NCI-H2029 treated with DMSO at 0.1 percent for 48 hours (cell line): ENCODE data around the gene EEF1A2.

Experiments used
- DNase-seq: peaks from one replicate; lab custom pipeline; 2025; lab: John Stamatoyannopoulos, UW

EEF1A2 gene

DNA sequence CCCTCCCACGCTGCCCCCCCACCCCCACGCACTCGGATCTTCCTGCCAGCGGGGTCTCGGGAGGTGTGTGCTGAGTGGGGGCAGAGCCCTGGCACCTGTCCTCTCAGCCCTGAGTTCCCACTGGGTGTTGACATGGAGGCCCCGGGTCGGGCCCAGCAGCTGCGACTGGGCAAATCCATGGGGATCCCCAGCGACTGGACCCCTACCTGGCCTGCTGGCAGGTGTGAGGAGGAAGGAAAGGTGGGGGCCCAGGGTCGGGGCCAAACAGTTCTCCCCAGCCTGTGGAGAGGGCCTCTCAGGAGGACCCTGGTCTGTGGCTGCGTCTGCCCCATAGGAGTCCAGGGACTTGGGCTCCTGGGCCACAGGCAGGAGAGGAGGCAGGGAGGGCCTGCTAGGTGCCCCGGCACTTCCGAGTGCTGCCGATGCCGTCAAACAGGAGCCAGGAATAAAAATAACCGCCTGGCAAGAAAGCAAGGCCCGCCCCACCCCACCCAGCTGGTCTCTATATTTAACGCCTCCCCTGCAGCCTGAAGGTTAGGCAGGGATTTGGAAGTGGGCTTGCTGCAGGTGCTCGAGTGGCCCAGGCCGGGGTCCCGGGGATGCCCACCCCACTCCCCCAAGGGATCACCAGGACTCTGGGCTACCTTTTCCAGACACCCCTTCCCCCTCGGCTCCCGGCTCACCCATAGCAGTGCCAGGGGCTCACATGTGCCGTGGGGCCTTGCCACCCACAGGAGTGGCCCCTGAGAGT, 1.4 kb upstream of the EEF1A2 start:
- DNase-seq: no peak

DNA sequence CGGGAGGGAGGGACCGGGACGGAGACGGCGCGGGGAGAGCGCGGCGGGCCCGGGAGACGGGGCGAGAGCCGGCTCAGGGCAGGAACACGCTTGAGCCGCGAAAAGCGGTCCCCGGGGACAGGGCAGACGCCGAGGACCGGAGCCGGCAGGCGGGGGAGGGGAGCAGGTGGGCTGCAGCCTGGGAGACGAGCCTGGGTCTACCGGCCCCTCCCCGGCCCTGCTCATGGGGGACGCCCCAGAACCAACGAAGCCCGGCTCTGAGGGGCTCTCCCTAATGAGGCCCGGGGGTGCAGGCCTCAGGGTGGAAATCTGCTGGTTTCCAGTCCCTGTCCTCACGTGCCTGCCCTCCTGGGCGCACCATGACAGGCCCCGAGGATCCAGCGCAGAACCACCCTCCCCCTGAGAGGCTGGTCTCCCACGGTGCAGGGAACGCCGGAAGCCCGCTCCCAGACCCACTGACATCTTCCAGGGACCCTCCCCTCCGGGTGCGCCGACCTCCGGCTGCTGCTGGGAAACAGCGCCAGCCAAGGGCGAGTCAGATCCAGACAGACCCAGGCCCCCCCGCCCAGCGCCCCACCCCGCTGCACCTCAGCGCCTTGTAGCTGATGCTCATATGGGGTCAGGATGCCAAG, 571 bp upstream of the EEF1A2 start:
- no peak for DNase-seq

DNA sequence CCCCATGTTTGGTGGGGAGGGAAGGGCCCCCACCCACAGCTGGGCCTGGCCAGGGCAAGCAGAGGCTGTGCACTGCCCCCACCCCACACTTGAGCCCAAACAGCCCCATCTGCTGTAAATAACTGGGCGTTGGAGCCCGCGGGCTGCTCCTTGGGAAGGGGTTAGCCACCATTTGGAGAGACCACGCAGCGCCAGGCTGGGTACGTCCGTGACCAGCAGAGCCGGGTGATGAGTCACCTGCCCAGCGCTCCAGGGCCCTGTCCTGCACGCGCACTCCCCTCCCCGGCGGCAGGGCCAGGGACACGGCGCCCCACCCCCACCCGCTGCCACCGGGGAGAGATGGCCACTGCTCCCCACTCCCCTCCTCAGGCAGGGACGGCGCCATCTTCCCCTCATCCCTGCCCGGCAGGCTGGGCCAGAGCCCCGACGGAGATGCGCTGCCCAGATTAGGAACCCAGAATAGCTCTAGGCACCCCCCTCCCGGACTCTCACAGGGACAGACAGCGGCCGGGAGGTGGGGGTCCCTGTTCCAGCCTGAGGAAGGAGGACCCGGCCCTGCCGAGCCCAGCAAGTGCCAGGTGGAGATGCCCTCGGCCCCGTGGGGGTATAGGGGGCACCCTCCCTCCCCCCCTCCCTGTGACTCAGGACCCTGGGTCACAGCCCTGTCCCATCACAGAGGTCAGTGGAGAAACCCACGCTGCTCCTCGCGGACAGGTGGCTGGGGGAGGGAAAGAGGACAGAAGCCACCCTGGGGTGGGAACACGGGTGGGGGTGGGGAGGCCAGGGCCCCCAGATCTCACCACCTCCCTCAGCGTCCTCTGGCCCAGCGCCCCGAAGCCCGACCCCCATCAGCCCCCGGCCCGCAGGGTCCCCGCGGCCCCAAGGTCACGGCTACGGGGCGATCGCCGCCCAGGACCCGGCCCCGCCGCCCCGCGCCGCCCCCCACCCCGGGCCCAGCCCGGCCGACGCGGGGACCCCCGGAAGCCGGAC, 642 bp downstream of the EEF1A2 start:
- no peak for DNase-seq

DNA sequence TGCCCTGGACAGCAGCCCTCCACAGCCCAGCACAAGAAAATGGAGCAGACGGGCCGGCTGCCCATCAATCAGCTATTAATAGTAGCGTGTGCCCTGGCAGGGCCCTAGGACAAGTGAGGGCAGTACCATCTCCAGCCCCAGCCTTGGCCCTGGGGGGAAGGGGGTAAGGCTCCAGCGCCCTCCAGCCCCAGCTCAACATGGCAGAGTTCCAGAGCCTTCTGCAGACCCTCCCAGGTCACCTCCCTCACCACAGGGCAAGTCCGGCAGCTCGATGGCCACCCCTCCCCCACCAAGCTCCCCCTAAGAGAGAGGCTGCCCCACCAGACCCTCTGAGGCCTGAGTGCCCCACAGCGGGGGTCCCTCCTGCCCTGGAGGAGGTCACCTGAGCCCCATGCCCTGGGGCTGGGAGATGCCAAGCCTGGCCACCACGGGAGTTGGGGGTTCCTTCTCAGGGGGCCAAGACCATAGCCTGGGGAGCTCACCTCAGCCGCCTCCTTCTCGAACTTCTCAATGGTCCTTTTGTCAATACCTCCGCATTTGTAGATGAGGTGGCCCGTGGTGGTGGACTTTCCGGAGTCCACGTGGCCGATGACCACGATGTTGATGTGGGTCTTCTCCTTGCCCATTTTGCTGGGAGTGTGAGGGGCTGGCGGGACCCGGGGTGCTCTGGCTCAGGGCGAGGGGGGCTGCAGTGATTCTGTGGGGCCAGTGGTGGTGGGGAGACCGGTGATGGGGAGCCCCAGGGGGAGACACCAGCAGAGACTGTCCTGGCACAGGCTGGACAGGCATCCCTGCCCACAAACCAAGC, 1.5 kb downstream of the EEF1A2 start:
- no peak for DNase-seq

DNA sequence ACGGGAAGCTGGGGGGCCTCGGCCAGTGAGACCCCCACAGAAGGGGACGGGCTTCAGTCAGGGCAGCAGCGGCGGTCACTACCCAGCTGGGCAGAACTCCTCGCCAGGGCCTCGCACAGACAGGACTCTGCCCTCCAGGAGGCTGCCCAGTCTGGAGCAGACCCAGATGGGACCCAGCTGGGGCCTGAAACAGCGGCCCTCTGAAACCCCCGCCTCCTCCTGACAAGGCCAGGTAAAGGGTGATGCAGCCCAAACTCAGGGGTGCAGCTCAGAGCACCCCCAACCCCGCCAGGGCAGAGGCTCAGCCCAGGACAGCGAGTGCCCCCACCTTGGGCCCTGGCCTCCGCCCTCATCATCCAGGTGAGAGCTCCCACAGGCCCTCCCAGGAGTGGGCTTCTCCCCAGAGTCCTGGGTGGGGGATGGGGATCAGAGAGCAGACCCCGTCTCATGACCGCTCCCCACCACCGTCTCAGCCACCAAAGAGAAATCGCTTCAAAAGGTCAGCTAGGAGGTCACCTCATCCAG, 2.2 kb downstream of the EEF1A2 start:
- DNase-seq: no peak

DNA sequence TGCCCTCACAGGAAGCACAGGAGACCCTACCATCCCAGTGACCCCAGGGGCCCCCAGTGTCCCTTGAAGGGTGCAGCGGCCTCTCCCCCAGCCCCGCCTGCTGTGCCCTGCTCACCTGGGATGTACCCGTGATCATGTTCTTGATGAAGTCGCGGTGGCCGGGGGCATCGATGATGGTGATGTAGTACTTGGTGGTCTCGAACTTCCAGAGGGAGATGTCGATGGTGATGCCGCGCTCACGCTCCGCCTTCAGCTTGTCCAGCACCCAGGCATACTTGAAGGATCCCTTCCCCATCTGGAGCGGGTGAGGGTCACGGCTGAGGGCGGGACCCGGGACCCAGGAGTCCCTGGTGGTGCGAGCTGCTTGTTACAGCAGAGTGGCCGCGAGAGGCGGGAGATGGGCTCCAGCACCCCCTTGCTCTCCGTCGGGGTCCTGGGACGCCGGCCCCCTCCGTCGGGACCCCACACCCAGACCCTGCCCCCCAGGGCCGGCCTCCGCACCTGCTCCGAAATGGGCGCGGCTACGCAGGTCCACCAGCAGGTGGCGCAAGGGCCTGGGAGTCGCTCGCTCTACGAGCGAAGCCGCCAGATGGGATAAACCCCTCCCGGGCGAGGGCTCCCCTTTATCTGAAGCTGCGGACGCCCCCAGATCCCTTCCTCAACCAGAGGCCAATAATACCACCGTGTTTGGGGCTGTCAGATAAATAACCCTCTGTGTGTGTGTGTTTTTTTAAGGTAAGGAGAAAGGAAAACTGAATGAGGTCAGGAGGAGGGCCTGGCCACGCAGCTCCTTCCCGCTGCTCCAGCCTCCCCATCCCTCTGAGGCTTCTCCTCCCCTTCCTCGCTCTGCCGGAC, 2.9 kb downstream of the EEF1A2 start:
- DNase-seq: no peak

DNA sequence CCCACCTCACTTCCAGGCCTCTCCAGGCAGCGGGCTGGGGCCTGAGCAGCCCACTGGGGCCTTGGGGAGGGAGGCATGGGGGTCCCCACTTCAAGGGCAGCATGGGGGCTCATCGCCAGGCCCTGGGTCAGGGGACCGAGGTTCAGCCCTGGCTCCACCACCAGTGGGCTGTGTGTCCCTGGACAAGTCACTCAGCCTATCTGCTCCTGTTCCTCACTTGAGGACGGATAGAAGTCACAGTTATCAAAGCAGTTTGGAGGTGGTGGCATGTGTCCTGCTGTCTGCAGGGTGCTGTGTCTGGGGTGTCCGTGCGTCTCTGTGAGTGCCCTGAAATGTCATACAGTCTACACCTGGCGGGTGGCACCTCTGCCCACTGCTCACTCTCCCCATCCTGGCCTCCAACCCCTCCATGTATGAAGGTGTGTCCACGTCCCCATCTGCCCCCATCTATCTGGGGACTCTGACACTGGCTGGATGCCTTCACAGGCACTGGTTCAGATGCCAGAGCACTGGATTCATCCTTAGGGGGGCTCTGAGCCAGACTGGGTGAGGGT, 3.6 kb downstream of the EEF1A2 start:
- DNase-seq: no peak

DNA sequence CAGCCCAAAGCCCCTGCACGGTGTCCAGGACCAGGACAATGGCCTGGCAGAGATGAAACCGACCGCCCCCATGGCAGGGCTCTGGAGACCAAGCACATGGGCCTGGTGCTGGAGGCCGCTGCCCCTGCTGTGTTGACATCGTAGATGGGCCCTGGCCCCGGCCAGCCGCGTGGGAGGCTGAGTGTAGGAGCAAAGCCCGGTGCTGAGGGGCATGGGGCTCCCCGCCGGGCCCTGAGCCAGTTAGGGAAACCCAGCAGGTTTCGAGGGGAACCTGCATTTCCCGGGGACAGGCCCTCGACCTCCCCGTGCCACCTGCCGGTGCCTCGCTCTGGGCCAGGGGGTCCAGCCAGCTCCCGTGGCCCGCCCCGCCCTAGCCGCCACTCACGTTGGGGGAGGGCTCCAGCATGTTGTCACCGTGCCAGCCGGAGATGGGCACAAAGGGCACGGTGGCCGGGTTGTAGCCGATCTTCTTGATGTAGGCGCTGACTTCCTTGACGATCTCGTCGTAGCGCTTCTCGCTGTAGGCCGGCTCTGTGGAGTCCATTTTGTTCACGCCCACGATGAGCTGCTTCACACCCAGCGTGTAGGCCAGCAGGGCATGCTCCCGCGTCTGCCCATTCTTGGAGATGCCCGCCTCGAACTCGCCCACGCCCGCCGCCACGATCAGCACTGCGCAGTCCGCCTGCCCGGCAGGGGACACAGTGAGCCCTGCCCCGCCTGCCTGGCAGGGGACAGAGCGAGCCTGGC, 4.3 kb downstream of the EEF1A2 start:
- DNase-seq: no peak

DNA sequence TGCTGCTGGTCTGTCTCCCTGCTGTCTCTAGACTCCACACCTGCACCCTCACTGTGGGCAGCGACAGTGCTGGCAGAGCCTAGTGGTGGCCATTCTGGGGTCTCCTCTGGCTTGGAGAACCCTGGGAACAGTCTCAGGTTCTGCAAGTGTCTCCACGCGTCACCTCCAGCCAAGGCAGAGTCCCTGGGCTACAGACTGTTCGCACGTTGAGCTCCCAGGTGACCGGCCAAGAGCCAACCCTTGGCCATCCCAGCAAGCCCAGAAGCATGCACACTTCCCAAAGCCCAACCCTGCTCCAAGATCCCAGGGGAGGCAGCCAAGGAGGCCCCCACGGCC, 4.8 kb downstream of the EEF1A2 start:
- no peak for DNase-seq

DNA sequence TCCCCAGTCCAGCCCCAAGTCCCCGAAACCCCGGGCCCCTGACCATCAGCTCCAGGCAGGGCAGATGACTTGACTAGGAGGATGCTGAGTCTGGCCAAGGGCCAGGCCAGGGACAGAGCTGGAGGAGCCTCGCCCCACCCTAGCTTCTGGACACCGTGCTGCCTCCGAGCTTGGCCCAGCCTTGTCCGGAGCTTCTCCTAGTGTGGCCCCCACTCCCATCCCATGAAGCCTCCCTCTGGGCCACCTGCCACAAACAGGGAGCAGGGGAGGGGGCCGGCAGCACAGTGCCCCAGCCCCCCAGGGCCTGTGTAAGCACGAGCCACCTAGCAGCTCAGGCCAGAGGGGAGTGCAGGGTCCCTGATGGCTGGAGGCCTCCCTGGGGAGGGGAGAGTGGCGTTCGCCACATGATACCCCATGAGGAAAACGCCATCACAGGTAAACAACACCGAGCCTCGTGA, 5.3 kb downstream of the EEF1A2 start:
- no peak for DNase-seq

DNA sequence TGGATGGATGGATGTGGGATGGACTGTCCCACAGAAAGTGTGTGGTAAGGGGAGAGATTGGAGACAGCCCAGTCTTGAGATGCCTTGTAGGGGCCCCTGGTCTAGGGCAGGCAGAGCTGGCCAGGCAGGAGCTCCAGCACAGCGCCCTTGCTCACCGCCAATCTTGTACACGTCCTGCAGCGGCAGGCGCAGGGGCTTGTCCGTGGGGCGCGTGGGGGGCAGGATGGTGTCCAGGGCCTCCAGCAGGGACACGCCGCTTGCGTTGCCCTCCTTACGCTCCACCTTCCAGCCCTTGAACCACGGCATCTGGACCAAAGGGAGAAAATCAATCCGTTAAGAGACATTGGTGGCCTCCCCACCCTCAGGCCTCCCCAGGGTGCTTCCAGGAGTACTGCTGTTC, 5.9 kb downstream of the EEF1A2 start:
- no peak for DNase-seq

DNA sequence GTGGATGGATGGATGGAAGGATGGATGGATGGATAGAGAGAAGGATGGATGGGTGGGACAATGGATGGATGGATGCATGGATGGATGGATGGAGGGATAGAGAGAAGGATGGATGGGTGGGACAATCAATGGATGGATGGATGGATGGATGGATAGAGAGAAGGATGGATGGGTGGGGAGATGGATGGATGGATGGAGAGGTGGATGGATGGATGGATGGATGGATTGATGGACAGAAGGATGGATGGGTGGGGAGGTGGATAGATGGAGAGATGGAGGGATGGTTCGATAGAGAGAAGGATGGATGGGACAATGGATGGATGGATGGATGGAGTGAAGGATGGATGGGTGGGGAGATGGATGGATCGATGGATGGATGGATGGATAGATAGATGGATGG, 6.4 kb downstream of the EEF1A2 start:
- DNase-seq: no peak

DNA sequence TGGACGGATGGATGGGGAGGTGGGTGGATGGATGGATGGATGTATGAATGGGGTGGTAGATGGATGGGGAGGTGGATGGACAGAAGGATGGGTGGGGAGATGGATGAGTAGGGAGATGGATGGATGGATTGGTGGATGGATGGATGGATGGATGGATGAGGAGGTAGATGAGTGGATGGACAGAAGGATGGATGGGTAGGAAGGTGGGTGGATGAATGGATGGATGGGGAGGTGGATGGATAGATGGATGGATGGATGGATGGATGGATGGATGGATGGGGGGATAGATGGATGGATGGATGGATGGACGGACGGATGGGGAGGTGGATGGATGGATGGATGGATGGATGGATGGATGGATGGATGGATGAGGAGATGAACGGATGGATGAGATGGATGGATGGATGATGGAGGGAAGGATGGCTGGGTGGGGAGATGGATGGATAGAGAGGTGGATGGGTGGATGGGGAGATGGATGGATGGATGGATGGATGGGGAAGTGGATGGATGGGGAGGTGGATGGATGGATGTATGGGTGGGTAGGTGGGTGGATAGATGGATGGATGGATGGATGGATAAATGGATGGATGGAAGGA, 7.2 kb downstream of the EEF1A2 start:
- no peak for DNase-seq

DNA sequence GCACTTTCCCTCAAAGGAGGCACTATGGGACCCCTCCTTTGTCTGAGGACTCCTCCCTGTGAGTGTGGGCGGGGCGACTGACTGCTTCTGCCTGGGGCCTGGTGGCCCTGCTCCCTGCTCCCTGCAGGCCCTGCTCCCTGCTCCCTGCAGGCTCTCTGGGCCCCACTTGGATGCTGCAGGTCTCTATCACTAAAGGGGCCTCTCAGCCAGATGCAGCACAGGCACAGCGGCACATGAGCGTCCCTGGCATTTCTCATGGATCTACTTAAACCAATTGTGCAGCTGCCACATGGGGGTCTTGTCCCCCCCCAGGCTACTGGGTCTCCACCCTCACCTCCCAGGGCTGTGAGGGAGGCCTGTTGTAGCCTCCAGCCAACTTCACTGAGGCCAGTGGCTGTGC, 7.8 kb downstream of the EEF1A2 start:
- DNase-seq: no peak

DNA sequence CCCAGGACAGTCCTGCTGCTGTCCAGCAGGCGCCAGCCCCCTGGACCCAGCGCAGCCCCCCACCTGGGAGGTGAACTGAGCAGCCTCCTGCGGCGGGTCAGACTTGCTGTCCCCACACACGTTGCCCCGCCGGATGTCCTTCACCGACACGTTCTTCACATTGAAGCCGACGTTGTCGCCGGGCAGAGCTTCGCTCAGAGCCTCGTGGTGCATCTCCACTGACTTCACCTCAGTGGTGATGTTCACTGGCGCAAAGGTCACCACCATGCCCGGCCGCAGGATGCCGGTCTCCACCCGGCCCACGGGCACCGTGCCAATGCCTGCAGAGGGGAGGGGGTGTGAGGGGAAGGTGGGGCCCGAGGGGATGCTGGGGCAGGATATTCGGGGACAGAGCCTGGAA, 8.5 kb downstream of the EEF1A2 start:
- DNase-seq: no peak

DNA sequence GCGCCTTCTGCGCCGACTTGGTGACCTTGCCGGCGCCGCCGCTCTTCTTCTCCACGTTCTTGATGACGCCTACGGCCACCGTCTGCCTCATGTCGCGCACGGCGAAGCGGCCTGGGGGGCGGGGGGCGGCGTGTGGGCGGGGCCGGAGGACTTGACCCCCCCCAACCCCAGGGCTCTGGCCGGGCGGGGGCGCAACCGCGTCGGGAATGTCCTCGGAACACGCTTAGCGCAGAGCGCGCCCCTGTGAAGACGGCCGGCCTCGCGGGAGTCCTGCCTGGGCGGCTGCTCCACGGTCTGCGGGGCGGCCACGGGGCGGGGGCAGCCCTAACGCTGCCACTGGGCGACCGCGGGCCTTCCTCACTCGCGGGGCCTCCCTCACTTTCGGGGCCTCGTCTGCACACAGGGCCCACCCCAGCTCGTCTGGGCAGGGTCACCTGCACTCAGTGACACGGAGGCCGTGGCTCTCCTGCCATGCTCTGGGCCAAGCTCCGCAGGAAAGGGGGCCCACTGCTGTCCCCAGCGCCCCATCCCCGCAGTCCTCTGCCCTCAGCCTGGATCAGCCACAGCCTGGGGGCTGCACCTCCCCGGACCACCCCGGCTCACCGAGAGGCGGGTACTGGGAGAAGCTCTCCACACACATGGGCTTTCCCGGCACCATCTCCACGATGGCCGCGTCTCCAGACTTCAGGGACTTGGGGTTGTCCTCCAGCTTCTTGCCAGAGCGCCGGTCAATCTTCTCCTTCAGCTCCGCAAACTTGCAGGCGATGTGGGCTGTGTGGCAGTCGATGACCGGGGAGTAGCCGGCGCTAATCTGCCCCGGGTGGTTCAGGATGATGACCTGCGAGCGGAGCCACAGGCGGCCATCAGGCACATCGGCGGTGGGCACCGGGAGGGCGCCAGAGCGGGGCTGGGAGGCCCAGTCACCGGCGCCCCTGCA, 10.3 kb downstream of the EEF1A2 start:
- DNase-seq: no peak

DNA sequence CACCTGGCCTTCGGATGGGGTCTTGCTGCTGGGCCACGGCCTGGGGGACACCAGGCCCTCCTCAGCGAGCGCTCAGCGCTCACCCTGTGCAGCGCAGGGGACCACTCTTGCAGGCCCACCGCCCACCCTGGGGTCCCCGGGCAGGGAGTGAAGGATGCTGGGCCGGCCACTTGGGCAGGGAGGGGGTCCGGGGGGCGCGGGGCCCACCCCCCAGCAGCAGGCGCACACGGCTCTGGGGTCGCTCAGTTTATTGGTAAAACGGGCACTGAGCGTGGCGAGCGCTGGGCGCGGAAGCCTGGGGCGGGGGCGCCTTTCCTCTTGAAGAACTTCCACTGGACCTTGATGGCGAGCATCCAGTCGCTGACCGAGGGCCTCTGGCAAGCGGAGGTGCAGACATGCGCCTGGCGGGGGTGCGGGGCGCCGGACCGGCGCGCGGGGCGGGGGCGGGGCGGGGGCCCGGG, 11.1 kb downstream of the EEF1A2 start:
- no peak for DNase-seq
